Measurements from ENCODE around the gene HRH3.

HRH3 gene

DNA sequence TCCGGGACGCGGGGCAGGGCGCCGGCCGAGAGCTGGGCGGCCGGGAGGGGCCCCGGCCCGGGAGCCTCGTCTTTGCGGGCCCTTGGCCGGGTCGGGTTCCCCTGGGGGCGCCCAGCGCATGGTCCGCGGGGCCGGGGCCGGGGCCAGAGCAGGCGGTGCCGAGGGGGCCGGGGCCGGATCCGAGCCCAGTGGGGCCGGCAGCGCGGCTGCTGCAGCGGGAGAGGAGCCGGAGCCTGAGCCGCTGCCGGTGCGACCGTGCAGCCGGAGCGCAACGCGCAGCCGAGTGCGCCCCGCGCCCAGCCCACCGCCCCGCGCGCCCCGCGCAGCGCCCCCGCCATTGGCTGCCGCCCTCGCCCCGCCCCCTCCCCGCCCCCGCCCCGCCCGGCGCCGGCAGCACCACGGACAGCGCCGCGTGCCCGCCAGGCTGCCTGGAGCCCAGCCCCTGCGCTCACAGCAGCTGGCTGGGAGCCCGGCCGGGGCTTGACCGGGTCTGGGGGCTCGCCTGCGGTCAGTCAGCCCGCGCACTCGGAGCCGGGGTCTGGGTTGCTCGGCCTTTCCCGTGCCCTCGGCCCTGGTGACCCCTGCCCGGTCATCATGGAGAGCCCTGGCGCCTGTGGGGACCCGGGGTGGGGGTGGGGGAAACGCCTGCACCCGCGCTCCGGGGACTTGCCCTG lies at the start of gene HRH3:
Gene HRH3 (minus strand): TSS at position 287 of the 674 bp plus-strand sequence. CDS start 308 bp downstream, outside the sequence.
- peak; percentile 46 for DNase-seq

DNA sequence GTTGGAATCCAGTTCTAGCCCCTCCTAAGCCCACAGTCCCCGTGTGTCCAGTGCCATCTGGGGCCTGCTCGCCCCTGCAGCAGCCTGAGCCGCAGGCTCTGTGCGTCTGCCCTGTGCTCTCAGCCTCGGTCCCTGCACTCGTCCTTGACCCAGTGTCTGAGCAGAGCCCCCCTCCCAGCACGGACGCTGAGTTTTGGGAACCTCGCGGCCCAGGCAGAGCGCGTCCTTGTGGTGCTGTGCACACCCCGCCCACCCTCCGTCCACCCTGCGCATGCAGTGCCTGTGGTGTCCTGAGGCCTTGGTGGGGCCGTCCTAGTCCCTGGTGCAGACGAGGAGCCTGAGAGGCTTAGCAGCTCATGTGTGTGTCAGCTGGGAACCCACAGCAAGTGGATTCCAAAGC lies 49.8 kb upstream of the HRH3 start:
- DNase-seq: no peak

DNA sequence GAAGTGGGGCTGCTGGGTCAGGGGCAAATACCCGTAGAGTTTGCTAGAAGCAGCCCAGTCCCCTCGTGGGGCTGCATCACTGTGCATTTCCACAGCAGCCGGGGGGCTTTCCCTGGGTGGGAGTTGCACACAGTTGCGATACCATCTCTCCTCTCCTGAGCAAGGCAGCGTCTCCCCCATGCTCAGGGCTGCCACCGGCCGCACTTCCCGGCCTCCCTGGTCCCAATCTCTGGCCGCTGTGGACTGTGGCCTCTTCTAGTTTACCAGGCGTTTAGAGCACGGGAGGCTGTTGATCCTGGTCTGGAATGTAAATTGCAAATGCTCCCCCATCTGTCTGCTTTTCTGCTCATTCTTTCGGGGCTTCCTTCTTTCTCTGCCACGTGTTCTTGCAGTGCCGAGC lies 49.3 kb upstream of the HRH3 start:
- no peak for DNase-seq

DNA sequence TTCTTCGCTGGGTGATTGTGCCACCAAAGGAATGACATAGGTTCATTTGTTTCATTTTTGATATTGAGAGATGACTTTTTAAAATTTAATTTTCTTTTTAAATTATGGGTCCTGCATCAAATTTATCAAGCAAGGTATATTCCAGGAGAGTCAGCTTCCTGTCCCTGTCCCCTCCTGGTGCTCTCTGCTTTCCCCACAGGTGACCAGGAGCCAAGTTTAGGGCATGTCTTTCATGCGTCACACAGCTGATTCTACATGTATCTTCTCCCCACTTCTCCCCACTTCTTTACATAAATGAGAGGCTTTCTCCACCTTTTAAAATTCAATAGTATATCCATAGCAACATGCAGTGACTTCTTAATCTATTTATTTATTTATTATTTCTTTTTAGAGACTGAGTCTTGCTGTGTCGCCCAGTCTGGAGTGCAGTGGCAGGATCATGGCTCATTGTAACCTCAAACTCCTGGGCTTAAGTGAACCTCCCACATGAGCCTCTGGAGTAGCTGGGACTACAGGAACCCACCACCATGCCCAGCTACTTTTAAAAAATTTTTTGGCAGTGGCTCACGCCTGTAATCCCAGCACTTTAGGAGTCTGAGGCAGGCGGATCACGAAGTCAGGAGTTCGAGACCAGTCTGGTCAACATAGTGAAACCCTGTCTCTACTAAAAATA lies 48.3 kb upstream of the HRH3 start:
- no peak for DNase-seq

DNA sequence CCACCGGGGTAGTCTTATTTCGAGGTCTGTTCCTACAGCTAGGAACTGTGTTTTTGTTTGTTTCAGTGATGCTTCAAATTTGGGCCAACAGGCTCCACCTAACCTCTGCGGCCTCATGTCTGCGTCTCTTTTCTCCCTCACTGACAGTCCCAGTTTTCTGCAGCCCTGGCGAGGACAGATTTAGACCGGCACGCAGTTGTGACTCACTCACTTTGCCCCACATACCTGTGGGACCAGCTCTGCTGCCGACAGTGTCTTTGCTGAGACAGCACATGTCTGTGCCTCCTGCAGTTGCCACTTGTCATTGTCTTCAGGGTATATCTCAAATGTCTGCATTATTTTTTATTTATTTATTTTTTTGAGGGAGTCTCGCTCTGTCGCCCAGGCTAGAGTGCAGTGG lies 47.5 kb upstream of the HRH3 start:
- DNase-seq: no peak

DNA sequence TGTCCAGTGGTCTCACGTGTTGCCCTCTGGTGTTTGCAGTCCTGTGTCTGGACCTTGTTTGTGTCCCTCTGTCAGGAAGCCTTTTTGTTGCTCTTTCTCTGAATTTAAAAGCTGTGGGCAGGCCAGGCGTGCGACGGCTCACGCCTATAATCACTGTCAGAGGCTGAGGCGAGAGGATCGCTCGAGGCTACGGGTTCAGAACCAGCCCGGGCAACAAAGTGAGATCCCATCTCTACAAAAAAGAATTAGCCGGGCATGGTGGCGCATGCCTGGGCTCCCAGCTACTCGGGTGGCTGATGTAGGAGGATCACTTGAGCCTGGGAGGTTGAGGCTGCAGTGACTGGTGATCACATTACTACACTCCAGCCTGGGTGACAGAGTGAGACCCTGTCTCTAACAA lies 46.8 kb upstream of the HRH3 start:
- no peak for DNase-seq

DNA sequence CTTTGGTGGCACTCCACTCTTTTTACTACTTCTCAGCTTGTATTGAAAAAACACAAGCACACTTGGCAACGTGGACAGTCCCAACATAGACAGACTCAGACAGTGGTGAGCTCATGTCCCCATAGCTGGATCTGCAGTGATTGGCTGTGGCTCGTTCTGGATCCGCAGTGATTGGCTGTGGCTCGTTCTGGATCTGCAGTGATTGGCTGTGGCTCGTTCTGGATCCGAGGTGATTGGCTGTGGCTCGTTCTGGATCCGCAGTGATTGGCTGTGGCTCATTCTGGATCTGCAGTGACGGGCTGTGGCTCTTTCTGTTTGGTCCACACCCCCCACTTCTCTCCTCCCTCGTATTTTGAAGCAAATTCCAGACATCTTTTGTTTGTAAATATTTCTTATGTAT lies 46.3 kb upstream of the HRH3 start:
- no peak for DNase-seq

DNA sequence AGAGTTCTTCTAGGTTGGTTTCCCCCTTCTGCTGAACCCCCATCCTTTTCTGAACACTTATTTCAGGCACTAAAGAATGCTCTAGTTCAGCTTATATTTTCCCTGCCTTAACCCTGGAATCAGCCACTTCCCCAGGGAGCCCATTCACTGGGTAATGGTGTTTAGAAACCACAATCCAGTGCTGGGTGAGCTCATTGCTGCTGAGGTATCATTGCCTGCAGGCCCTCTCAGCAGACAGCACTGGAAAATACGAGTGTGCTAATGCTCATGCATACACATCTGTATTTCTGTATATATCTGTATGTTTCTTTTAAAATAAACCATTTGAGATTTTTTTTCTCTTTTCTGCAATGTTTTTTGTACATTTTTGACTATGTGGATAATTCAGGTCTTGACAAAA lies 45.3 kb upstream of the HRH3 start:
- no peak for DNase-seq

DNA sequence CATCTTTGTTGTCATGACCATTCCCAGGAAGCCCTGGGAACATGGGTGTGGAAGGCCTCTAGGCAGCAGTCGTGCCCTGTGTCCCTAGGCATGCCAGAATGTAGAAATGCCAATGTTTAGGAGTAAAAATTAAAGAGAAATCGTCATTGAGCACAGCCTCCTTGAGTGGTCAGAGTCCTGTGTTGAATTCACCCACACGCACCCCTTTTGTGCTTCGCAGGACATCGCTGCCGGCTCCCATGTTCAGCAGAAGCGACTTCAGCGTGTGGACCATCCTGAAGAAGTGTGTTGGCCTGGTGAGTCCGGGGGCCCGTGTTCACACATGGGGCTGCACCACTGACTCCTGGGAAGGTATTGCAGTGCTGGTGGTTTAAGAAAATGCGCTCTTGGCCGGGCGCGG lies 43.3 kb upstream of the HRH3 start:
- no peak for DNase-seq

DNA sequence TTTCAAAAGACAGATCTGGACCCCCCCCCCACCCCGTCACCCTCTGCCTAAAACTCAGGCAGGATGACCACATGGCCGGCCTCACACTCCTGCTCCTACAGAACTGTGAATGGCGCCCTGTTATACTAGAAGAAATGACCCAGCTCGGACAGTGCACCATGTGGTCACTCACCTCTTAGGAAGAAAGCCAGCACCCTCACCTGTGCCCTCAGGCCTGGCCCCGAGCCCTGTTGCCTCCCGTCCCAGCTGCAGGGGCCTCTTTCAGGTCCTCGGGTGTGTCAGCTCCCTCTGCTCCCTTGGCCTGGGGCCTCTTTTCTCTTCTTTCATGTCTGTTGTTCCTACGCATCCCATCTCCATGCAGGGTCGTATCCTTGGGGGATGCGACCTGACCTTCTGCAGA lies 42.0 kb upstream of the HRH3 start:
- no peak for DNase-seq

DNA sequence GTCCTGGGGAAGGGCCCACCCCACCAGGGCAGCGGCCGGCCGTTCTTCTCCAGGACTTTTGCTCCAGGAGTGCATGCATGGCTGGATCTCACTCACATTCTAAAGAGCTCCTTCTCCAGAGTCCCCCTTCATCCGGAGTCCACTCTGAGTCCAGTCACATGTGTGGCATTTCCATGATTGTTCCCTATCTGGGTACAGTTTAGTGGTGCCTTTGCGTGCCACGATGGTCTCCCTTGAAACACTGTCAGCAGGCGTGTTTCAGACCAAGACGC lies 39.2 kb upstream of the HRH3 start:
- DNase-seq: no peak

DNA sequence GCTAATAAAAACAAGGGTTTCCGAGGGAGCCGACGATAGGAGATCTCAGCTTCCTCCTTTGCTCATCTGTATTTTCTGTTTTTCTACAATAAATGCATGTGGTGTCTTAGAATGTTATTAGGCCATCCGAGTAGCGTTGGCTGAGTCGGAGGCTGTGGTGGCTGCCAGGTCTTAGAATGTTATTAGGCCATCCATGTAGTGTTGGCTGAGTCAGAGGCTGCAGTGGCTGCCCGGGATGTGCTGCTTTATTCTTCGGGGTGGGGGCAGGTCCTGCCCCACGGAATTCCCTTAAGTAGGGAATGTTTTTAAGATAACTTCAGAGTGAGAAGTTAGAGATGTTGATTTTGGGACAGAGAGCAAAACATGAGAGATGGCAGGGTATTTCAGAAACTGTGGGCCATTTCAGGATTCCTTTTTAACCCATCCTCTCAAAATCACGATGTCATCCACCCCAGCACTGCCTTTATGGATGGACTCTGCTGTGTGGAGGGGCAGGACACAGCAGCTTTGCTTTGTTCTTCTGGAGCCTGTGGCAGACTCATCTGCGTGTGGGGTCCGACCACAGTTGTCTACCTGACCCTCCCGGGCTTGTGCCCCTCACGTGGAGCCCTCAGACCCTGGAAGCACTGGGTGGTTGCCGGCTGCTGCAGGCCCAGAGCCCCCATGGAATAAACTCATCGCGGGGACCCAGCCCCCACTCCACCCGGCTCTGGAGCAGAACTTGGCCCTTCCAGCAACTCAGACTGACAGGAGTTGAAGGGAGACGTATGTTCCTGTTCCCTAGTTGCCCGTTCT lies 38.6 kb upstream of the HRH3 start:
- no peak for DNase-seq

DNA sequence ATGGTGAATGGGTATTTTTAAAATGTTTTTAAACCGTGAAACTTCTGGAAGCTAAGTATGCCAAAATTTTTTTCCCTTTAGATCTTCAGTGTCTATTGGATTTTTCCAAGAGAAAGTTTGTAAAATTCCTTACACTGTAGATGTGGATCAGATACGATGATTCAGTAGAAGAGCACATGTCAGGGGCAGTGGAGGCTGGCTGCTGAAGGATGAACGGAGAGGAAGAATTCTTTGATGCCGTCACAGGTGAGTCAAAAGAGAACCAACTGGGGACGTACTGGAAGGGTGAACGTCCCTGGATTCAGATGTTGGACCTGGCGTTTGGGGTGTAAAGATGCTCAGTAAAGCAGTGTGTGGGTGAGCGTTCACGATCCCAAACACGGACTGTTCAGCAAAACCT lies 35.9 kb upstream of the HRH3 start:
- no peak for DNase-seq

DNA sequence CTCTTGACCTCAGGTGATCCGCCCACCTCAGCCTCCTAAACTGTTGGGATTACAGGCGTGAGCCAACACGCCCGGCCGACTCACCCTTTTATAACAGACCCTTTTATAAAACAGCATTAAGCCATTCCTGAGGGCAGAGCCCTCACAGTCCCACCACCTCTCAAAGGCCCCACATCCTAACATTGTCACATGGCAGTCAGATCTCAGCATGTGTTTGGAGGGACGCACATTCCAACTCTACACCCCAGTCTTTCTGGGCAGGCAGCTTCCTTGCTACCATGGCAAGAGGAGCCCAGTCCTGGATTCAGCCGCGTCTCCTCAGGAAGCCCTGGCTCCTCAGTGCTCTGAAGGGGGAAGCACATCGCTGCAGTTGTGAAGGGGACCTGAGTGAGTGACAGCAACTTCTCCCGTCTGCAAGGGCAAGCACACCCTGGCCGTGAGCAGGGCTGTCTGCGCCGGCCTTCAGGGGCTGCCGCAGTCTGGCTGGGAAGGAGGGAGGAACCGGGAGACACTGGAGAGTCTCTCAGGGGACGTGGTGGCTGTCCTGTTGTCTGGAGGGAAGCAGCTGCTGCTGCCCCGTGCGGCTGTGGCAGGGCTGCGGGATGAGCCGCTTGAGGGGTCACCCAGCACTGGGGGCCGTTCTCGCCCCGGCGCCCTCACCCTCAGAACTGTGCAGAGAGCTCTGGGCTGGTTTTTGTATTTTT lies 34.1 kb upstream of the HRH3 start:
- no peak for DNase-seq

DNA sequence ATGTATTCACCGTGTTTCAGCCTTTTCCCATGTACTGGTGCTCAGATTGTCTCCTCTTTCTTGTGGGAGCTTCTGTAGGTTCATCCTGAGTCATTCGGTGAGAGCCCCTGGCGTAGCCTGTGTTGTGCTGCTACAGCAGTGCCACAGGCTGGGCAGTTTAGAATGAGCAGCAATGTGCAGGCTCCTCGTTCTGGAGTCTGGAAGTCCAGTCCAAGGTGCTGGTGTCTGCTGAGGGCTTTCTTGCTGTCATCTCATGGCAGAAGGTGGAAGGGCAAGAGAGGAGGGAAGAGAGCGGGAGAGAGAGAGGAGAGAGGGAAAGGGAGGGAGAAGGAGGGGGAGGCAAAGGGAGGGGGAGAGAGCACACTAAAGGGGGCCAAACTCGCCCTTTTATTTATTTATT lies 33.3 kb upstream of the HRH3 start:
- no peak for DNase-seq

DNA sequence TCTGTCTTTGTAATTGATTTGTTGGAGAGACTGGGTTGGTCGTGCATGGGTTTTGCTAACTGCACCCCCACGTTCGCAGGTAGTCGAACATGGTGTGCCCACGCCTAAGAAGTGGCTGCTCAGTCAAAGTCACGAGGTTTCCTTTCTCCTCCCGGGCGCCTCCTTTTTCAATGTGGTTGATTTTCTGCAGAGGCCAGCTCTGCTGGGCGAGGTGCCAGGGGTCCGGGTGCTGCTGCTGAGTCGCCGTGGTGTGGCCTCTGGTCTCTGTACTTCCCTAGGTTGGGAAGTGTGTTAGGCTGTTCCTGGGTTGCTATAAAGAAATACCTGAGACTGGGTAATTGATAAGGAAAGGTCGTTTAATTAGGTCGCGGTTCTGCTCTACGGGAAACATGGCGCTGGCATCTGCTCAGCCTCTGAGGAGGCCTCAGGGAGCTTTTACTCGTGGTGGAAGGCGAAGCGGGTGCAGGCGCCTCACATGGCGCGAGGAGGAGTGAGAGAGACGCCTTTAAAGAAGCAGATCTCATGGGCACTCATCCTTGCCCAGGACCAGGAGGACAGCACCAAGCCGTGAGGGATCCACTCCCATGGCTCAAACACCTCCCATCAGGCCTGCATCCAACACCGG lies 32.4 kb upstream of the HRH3 start:
- no peak for DNase-seq

DNA sequence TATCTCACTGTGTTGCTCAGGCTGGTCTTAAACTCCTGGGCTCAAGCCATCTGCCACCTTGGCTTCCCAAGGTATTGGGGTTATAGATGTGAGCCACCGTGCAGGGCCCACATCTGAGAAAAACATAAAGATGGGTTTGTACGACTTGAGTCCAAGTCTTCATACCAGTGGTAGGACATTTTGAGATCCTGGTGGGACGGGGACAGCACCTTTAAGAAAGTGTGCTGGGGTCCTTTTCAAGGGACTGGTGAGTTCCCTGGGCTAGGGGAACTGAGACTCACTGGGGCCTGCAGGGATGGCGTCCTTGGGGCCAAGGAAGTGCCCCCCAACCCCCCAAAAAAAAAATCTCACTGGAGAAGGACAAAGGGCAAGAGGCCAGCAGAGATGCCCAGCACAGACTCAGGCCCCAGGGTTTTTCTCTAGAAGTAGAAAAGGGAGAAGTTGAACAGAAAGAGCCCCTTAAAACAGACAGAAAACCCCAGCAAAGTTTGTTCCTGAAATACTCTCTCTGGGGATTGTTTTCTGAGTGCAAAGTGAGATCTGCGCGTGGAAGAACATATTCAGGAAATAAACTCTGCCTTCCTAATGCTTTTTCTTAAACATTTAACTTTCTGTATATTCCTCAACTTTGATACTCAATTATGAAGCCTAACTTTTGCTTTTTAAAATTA lies 28.9 kb upstream of the HRH3 start:
- no peak for DNase-seq

DNA sequence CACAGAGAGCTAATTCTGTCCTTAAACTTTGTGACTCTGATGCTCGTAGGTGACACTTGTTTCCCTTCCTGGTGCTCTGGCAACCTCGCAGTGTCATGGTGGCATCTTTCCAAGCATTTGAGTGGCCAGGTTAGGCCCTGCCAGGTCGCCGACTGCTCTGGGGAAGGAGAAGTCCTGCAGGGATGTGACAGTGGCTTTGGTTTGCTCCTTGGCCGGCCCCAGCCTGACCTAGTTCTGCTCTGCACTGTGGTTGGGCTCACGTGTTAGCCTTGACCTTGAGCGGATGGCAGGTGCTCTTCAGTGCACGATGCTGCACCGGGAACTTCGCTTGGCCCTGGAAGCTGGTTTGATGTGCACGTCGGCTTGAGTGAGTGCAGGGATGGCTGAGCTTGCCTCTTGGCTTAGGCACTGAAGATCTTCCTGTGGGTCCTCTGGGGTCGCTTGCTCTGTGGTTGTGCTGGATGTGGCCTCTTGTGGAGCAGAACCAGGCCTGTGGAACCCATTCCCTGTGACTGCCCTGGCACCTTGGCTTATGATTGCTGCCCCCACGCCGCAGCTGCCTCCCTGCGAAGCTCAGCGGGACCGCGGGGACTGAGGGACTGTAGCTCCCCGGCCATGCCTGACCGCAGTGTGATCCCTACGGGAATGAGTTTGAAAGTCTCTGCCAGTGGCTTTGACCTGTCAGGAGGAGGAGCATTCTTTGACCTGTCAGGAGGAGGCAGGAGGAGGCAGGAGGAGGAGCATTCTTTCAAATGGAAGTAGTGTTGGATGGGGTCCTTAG lies 27.0 kb upstream of the HRH3 start:
- DNase-seq: no peak

DNA sequence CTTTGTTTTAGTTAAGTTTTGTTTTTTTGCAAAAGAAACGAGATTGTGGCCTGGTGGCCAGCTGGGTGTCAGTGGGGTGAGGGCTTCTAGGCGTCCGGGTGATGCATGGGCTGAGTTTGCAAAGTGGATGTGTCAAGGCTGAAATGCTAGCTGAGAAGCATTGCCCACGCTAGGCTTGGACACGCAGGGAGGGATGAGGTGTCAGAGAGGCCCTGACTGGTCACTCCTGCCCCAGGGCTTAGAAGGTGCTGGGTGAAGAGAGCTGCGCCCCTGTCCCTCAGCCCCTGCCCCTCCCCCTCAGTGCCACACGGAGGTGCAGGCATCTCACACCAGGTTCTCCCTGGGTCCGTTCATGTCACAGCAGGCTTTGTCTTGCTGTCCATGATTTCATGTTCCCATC lies 26.4 kb upstream of the HRH3 start:
- DNase-seq: no peak

DNA sequence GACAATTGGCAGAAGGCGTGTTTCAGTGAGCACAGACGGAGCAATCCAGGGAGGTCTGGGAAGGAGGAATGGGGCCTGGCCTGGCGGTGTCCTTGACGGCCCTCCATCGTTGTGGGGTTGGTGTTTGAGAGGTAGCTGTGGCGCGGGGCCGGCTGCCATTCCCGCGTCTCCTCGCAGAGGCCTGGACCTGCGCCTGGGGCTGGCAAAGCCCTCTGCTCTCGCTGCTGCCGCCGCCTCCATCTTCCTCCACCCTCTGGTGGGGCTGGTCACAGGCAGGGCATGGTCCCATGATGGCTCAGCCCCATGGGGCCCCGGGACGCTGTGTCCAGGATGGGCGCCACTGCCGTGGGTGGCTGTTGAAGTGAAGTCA lies 25.8 kb upstream of the HRH3 start:
- DNase-seq: no peak

DNA sequence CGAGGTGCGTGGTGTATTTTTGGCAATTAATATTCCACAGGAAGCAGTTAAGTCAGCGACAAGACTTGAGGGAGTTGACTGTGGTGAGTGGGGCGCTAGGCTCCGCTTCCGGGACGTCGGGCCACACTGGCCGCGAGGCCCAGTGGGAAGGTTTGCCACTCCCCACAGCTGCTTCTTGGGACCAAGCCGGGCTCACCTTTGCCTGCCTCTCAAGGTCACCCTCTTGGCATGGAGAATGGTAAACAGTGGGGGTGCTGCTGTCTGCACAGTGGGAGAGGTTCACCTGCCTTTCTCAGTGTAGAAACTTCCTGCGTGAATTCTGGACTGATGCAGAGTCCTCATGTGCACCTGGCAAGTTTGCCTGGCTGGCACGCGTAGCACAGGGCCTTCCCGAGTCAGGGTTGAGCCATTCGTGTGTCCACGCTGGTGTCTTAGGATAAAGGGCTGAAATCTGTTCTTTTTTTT lies 24.6 kb upstream of the HRH3 start:
- no peak for DNase-seq

Data from NCI-H774 (cell line).